NB4 (cell line): Measurements from ENCODE around the gene MCF2L.
A peak's percentile ranks its signal among the peaks of the same experiment; 100 is the strongest.

Experiments used
- CTCF ChIP-seq: IDR thresholded peaks from one replicate; pipeline ENCODE4 v1.5.1; 2012; ENCODE audit warnings: low read depth, low read length
- POLR2A ChIP-seq: IDR thresholded peaks from 2 replicates; pipeline ENCODE4 v1.6.1; 2011; ENCODE audit warnings: mild to moderate bottlenecking; ENCODE audit not compliant: insufficient read length; ENCODE audit errors: extremely low read depth
- TF ChIP-seq, protein P1 (sequence below): IDR thresholded peaks from 2 replicates; pipeline ENCODE4 v1.6.1; 2011; ENCODE audit warnings: low read depth, low read length

DNA sequence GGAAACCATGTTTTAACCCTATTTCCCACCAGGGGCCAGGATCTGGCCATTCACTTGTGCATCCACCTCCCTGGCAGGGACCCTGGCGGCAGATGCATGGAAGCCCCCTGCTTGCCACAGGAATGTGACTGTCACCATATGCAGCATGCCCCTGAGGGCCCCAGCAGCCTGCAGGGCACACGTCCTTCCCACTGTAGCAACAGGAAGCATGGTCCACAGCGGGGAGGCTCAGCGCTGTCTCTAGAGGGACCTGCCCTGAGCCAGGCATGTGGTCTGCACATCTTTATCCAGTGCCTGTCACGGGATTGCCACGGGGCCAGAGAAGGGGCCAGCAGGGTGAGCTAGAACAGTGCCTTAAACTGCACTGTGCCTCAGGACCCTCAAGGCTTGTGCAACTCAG lies 34.9 kb upstream of the MCF2L start:
- no peak for TF ChIP-seq CTCF
- no peak for TF ChIP-seq POLR2A
- TF ChIP-seq, protein P1, sequence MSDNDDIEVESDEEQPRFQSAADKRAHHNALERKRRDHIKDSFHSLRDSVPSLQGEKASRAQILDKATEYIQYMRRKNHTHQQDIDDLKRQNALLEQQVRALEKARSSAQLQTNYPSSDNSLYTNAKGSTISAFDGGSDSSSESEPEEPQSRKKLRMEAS = peak; percentile 86
